HEK293 (cell line): ENCODE data around the gene TRIM47.

Experiments used
- CTCF ChIP-seq: fragments of 450-650 bp; formaldehyde crosslinking; IDR thresholded peaks from 2 replicates; pipeline ENCODE4 v1.5.1; 2016; ENCODE audit warnings: missing biosample characterization, missing genetic modification characterization
- OSR2 ChIP-seq: fragments of 450-650 bp; formaldehyde crosslinking; IDR thresholded peaks from 2 replicates; pipeline ENCODE4 v1.5.1; 2016; ENCODE audit warnings: missing biosample characterization, missing genetic modification characterization
- PRDM6 ChIP-seq: fragments of 450-650 bp; formaldehyde crosslinking; IDR thresholded peaks from 2 replicates; pipeline ENCODE4 v1.5.1; 2017; ENCODE audit warnings: missing biosample characterization, missing genetic modification characterization
- ZBTB10 ChIP-seq: fragments of 450-650 bp; formaldehyde crosslinking; IDR thresholded peaks from 2 replicates; pipeline ENCODE4 v1.5.1; 2016; ENCODE audit warnings: missing biosample characterization, missing genetic modification characterization
- ZFP69B ChIP-seq: fragments of 450-650 bp; formaldehyde crosslinking; IDR thresholded peaks from 2 replicates; pipeline ENCODE4 v1.5.1; 2016; ENCODE audit warnings: missing biosample characterization, missing genetic modification characterization
- ZNF114 ChIP-seq: fragments of 450-650 bp; formaldehyde crosslinking; IDR thresholded peaks from 2 replicates; pipeline ENCODE4 v1.5.0; 2017; ENCODE audit warnings: missing biosample characterization, missing genetic modification characterization
- ZNF157 ChIP-seq: fragments of 450-650 bp; formaldehyde crosslinking; IDR thresholded peaks from 2 replicates; pipeline ENCODE4 v1.5.1; 2016; ENCODE audit warnings: missing biosample characterization, missing genetic modification characterization
- ZNF23 ChIP-seq: fragments of 450-650 bp; formaldehyde crosslinking; IDR thresholded peaks from 2 replicates; pipeline ENCODE4 v1.5.1; 2016; ENCODE audit warnings: missing biosample characterization, missing genetic modification characterization, borderline replicate concordance
- ZNF24 ChIP-seq: fragments of 450-650 bp; formaldehyde crosslinking; IDR thresholded peaks from 2 replicates; pipeline ENCODE4 v1.5.1; 2016; ENCODE audit warnings: missing biosample characterization, missing genetic modification characterization
- ZNF324 ChIP-seq: fragments of 450-650 bp; formaldehyde crosslinking; IDR thresholded peaks from 2 replicates; pipeline ENCODE4 v1.5.1; 2016; ENCODE audit warnings: missing biosample characterization, missing genetic modification characterization

DNA sequence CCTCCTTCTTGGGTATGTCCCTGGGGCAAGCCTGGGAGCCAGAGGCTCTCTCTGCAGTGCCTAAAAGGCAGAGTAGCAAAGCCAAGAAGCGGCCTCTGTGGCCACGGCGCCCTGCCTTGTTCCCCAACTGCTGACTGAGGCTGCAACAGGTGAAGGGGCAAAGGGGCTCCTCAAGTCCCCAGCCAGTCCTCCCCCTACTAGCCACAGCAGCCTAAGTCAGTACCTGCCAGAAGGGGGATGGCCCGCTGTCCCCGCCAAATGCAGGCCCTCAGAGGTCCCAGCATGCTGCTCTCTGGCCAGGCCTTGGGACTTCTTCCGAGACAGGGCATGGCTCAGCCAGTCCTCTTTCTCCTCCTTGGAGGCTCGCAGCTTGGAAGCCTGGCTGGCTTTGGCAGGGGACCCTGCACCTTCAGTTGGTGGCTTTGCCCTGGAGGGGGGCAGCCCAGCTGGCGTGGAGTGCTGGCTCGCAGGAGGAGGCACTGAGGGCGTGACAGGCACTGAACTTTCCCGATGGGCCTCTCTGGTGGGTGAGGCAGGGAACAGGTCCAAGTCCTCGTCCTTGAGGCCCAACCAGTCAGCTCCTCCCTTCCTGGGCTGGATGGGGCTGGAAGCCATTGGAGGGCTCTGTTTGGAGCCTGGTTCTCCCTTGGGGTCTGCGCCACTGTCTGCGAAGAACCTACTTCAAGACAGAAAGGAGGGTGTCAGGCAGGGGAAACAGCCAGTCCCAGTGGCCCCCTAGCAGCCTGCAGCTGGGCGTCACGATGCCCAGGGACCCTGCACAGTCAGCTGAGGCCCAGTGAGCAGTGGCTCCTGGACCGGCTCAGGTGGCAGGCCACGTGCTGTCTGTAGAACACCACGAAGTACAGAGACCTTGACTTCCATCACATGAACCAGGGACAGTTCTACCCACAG is 44.8 kb upstream of the TRIM47 start:
- TF ChIP-seq CTCF (tag by site-specific recombination) (no peak), ZFP69B (tag by site-specific recombination) (no peak), ZNF114 (tag by site-specific recombination) (no peak), ZNF24 (no peak), OSR2 (tag by site-specific recombination) (no peak), ZBTB10 (tag by site-specific recombination) (no peak), ZNF157 (tag by site-specific recombination) (no peak), ZNF23 (no peak), ZNF324 (tag by site-specific recombination) (no peak), PRDM6 (tag by site-specific recombination) (no peak)
